ENCODE results near the gene FAM168A.

The FAM168A gene

DNA sequence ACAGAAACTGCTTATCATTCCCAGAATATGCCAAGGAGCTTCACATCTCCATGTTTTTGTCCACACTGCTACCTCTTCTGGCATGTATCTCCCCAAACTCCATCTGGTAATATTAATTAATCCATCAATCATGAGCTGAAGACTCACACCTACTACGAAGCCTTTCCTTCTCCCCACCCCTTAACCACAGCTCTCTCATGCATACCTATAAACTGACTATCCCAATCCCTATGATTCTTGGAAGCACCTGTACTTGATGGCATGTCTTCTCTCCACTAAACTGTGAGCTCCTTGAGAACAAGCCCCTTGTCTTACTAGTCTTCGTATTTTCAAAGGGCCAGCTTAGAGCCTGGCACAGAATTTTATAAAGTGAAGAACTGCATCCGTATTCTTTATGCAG lies 174.4 kb downstream of the FAM168A start:
- no peak for DNase-seq

- no peak for DNase-seq
Observed at GRCh38 chr11:73422886-73423285, 175.0 kb downstream of the FAM168A start.

GRCh38 chr11:73420136-73420535 lies 177.8 kb downstream of the FAM168A start:
- DNase-seq, result no peak

DNA sequence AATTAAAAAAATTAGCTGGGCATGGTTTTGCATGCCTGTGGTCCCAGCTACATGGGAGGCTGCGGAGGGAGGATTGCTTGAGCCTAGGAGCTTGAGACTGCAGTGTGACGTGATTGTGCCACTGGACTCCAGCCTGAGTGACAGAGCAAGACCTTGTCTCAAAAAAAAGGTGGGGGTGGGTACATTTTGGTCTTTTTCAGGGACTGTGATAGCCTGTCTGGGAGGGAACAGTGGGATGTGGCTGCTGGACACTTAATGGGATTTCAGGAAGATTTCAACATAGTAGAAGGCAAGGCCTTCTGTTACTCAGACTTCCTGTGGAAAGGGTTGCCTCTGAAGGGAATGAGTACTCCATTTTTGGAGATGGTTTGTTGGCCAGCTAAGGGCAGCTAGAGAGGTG lies 181.1 kb downstream of the FAM168A start:
- DNase-seq, result no peak

GRCh38 chr11:73415854-73416615 lies 181.9 kb downstream of the FAM168A start:
- no peak for DNase-seq

GRCh38 chr11:73414977-73415651 lies 182.8 kb downstream of the FAM168A start:
- DNase-seq, result peak; percentile 62 to 71

DNA sequence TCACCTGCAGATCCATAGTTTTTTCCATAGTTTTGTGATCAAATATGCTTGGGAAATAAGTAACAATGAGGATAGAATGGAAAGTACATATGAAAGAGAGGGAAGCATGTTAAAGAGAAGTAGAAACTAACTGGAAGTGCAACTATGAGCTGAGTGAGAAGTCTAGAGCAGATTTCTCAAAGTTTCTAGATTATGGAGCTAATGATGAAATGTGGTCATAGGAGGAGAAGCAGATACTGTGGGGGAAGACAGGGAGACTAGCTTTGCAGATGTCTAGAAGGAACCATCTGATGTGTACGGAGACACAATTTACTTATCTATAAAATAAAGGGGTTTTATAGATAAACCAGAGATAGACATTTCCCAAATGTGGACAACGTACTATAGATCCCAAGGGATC lies 184.7 kb downstream of the FAM168A start:
- peak; percentile 68 to 87 for DNase-seq

- no peak for DNase-seq
Observed at GRCh38 chr11:73412308-73412707, 185.6 kb downstream of the FAM168A start.

- DNase-seq, result no peak
Observed at GRCh38 chr11:73411031-73411430, 186.9 kb downstream of the FAM168A start.

GRCh38 chr11:73410627-73411026 lies 187.3 kb downstream of the FAM168A start:
- no peak for DNase-seq

GRCh38 chr11:73409431-73409830 lies 188.5 kb downstream of the FAM168A start:
- DNase-seq, result no peak

GRCh38 chr11:73406619-73407018 lies 191.3 kb downstream of the FAM168A start:
- DNase-seq, result no peak

DNA sequence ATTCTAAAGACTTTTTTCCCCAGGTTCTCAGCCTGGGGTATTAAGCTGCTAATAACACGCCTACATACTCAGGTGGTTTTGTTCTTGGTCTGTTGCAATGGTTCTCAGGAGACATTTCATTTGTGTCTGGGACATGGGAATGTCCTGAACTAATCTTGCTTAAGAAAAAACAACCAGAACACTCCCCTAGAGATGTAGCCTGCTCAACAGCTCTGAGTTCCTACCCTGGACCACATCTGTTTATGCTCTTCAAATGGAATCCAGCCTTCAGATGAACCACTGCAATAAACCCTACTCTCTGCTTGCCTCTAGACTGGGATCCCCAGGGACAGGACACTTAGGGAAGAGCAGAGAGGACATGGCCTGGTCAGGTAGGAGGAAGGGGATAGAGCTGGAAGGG lies 191.8 kb downstream of the FAM168A start:
- no peak for DNase-seq

DNA sequence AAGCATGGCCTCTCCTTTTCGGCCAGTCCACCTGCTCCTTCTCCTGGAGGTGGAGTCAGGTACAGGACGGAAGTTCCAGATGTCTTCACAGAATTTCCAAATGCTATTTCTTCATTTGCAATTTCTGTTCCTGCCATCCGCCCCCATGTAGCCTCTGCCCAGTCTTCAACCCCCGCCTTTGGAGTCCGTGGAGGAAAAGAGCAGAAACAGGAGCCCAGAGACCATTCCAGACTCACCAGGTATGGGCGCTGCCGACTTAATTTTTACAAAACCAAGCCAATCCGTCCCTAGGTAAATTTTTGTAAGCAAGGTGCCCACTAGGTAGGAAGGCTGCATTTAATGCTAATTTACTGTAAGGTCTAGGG lies 192.8 kb downstream of the FAM168A start:
- no peak for DNase-seq

DNA sequence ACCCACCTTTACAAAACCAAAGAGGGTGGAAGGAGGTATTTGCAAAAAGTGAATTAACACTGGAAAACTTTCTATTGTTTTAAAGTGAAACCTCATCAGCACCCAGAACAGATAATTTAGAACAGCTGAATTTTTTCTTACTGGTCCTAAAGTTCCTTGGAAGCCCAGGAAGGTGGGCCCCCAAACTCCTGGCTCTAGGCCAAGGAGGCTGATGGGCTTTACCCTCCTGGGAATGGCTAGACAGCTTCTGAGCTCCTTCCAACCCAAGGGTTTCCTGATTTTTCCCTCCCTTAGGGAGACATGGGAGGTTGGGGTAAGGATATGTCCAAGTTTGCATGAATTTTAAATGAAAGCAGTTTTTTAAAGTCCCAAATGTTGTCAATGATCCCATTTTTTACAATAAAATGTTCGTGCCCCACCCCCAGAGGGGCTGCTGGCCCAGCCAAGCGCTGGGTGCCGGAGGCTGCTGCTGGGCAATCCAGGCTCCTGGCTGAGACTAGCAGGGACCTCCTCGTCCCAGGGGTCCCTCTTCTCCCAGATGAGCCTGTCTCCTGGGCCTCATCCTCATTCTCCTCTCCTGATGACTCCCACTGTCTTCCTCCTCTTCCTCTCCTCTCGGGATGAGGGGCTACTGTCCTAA lies 193.3 kb downstream of the FAM168A start:
- DNase-seq, result no peak

- peak; percentile 84 to 90 for DNase-seq
Observed at GRCh38 chr11:73404048-73404447, 193.9 kb downstream of the FAM168A start.

DNA sequence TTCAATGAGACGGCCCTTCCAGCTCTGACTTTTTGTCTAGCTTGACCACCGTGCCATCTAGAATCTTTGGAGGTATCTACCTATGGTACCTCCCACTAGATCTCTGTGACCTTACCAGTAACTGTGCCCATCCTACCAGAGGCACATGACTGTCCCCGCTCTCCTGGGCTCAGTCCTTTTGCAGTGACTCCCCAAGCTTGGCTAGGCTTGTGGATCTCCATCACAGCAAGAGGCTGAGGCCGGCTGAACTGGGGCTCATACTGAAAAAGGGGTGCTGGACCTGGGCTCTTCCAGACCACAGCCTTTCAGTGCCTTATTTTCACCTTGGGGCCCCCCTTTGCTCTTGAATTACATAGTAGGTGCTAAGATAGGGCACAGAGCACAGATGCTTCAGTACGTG lies 194.4 kb downstream of the FAM168A start:
- DNase-seq, result no peak

DNA sequence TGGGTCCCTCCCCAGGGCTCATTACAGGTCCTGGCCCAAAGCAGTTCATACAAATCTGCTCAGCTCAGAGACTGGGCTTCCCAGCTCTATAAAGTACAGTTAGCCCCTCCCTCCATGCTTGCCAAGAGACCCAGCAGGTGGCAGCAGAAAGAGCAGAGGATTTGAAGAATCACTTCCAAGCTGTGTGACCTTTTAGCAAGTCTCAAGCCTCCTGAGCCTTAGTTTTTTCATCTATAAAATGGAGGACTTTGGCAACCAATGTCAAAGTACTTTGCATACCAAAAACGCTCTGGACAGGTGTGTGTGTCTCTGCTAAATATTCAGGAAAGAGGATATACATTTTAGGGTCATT lies 195.1 kb downstream of the FAM168A start:
- DNase-seq, result no peak

DNA sequence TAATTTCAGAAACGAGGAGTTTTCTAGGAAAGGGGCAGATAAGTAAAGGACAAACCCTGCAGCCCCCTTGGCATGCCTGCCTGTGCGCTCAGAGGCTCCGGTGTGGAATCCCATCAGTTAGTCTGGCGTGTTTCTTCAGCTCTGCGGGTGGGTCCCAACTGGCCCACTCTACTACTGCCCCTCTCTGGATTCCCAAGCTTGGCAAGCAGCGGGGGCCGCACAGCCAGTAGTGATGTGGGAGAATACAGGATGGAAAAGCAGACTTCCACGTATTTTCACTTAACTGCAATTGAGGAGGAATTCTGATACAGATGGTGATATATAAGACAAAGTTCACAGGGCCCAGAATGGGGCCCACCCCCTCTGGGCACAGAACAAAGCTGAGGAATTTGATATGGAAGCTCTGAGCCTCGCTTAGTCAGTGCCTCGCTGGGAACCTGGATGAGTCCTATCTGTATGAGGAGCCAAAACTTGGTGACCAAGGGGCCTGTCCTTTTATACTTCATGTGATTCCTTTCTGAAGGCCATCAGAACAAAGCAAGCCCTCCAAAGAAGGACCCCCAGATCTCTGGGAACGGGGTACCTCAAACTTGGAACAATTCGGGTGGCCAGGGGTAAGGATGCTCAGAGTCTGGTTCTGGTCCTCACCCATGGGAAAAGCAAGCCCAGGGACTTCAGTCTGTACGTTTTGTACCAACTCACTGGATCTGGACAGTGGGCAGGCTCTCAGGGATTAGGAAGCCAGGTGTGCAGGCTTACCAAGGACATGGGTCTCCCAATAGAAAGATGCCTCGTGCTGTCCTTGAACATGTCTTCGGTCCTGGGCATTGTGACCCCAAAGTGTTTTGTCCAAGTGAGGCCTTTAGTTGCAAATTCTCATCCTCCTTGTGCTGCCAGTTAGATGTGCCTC lies 195.7 kb downstream of the FAM168A start:
- DNase-seq, result no peak

- DNase-seq, result no peak
Observed at GRCh38 chr11:73401217-73401923, 196.5 kb downstream of the FAM168A start.

- no peak for DNase-seq
Observed at GRCh38 chr11:73400293-73400692, 197.6 kb downstream of the FAM168A start.

GRCh38 chr11:73399636-73400035 lies 198.3 kb downstream of the FAM168A start:
- no peak for DNase-seq
